ENCODE measurements around the gene IRF9.

The IRF9 gene

DNA sequence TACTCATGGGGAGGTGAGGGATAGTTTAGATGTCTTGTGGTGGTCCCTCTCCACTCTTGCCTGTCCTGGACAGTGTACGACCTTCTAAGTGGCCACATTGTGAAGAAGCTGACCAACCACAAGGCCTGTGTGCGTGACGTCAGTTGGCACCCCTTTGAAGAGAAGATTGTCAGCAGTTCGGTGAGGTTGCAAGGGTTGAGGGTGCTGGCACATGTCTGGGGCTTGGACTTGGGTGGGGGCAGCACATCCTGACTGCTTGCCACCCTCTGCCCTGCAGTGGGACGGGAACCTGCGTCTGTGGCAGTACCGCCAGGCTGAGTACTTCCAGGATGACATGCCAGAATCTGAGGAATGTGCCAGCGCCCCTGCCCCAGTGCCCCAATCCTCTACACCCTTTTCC lies 38.2 kb upstream of the IRF9 start (continued):
- TF ChIP-seq POU6F1 (CRISPR knock-in tag; IDR thresholded peaks at IDR 0.05; ENCODE audit: borderline replicate concordance, low read depth) (no peak), ARNTL (CRISPR knock-in tag; IDR thresholded peaks at IDR 0.05; ENCODE audit: borderline replicate concordance, low read depth) (no peak), SNAI2 (CRISPR knock-in tag; IDR thresholded peaks at IDR 0.05) (no peak)

DNA sequence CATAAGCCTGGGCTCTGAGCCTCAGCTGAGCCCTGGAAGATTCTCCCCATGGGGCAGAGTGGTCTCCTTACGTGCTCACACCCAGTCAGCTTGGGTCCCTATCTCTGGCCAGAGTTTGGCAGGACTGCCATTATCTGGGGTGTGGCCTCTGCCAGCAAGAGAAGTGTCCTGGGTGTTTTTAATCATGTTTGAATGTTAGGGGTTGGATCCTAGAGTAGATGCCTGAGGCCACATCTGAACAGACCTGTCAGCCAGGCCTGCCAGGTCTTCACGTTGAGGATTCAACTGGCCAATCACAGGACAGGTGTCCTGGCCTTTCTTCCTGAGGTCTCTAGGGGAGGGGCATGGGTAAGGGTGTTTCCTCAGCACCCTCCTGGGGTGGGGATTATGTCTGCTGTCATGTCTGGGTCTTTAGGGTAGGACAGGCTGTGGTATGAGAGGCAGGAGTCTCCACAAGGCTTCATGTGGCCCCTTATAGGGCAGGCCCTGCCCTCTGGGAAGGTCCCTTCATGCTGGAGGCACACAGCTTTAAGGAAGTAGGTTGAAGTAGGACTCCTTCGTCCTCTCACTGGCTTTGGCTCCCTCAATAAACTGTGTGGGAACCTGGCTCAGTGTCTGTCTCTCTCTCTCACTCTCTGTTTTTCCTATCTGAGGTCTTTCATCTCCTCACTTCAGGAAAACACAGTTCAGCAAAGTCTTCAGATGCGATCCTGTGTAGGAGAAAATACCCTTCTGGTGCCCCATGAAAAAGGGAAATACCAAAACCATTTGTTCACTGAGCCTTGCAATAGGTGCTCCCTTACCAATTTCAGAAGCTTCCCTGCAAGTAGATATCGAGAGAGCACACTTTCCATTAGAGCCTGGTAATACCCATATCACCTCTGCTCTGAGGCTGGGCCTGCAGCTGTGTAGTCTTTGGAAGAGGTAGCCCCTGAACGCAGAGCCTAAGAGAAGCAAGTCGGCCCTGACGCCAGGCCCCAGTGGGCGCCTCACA lies 37.3 kb upstream of the IRF9 start:
- ATAC-seq: no peak
- no peak for TF ChIP-seq TOX (CRISPR knock-in tag; IDR thresholded peaks at IDR 0.05; ENCODE audit: borderline replicate concordance)
- TF ChIP-seq ESRRG (CRISPR knock-in tag; IDR thresholded peaks at IDR 0.05): no peak
- TF ChIP-seq ZNF8 (CRISPR knock-in tag; IDR thresholded peaks at IDR 0.05): no peak
- TF ChIP-seq ISL1 (CRISPR knock-in tag; IDR thresholded peaks at IDR 0.05): no peak
- no peak for TF ChIP-seq PATZ1 (CRISPR knock-in tag; IDR thresholded peaks at IDR 0.05; ENCODE audit: borderline replicate concordance)
- TF ChIP-seq SNAI2 (CRISPR knock-in tag; IDR thresholded peaks at IDR 0.05): no peak
- no peak for TF ChIP-seq ZC3H10 (CRISPR knock-in tag; IDR thresholded peaks at IDR 0.05)
- TF ChIP-seq ZFP3 (CRISPR knock-in tag; IDR thresholded peaks at IDR 0.05): no peak
- no peak for TF ChIP-seq ZNF565 (CRISPR knock-in tag; conservative IDR thresholded peaks at IDR 0.05; ENCODE audit: low read depth)
- TF ChIP-seq POU6F1 (CRISPR knock-in tag; IDR thresholded peaks at IDR 0.05; ENCODE audit: borderline replicate concordance, low read depth): no peak
- no peak for TF ChIP-seq RARB (CRISPR knock-in tag; IDR thresholded peaks at IDR 0.05)
- no peak for TF ChIP-seq ARNTL (CRISPR knock-in tag; IDR thresholded peaks at IDR 0.05; ENCODE audit: borderline replicate concordance, low read depth)
- TF ChIP-seq ZNF70 (CRISPR knock-in tag; IDR thresholded peaks at IDR 0.05): no peak
- no peak for TF ChIP-seq TSHZ2 (CRISPR knock-in tag; IDR thresholded peaks at IDR 0.05)
- TF ChIP-seq ZFP30 (CRISPR knock-in tag; IDR thresholded peaks at IDR 0.05): no peak
- TF ChIP-seq BACH2 (CRISPR knock-in tag; IDR thresholded peaks at IDR 0.05; ENCODE audit: borderline replicate concordance): no peak

DNA sequence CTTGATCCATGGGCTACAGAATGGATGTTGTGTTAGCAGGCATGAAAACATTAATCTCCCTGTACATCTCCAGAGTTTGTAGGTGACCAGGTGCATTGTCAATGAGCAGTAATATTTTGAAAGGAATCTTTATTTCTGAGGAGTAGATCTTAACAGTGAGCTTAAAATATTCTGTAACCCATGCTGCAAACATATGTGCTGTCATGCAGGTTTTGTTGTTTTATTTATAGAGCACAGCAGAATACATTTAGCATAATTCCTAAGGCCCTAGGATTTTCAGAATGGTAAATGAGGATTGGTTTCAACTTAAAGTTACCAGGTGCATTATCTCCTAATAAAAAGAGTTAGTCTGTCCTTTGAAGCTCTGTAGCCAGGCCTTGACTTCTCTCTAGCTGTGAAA lies 34.1 kb upstream of the IRF9 start:
- no peak for ATAC-seq
- no peak for TF ChIP-seq TSHZ2 (CRISPR knock-in tag; IDR thresholded peaks at IDR 0.05)
- TF ChIP-seq POU6F1 (CRISPR knock-in tag; IDR thresholded peaks at IDR 0.05; ENCODE audit: borderline replicate concordance, low read depth): no peak
- TF ChIP-seq OSR1 (CRISPR knock-in tag; IDR thresholded peaks at IDR 0.05): no peak
- no peak for TF ChIP-seq SNAI2 (CRISPR knock-in tag; IDR thresholded peaks at IDR 0.05)
- TF ChIP-seq PATZ1 (CRISPR knock-in tag; IDR thresholded peaks at IDR 0.05; ENCODE audit: borderline replicate concordance): no peak
- TF ChIP-seq TOX (CRISPR knock-in tag; IDR thresholded peaks at IDR 0.05; ENCODE audit: borderline replicate concordance): no peak
- TF ChIP-seq PPARA (CRISPR knock-in tag; IDR thresholded peaks at IDR 0.05; ENCODE audit: borderline replicate concordance): no peak
- no peak for TF ChIP-seq BACH2 (CRISPR knock-in tag; IDR thresholded peaks at IDR 0.05; ENCODE audit: borderline replicate concordance)
- no peak for TF ChIP-seq ARNTL (CRISPR knock-in tag; IDR thresholded peaks at IDR 0.05; ENCODE audit: borderline replicate concordance, low read depth)
- TF ChIP-seq ZNF565 (CRISPR knock-in tag; conservative IDR thresholded peaks at IDR 0.05; ENCODE audit: low read depth): no peak
- no peak for TF ChIP-seq RARB (CRISPR knock-in tag; IDR thresholded peaks at IDR 0.05)
